ENCODE results near the gene HOXD9.

HOXD9 gene

GRCh38 chr2:176100547-176101140 is 21.9 kb upstream of the HOXD9 start:
- TF ChIP-seq CTCF (IDR thresholded peaks at IDR 0.05; ENCODE audit: insufficient read depth, low read length, missing control alignments): no peak
- no peak overlapping the region for H3K4me3 ChIP-seq (ENCODE audit: low read depth, low read length)
- ChIA-PET POLR2A (no interaction called here), CTCF (no interaction called here)
- DNase-seq (ENCODE audit: low read depth, low spot score): no peak

GRCh38 chr2:176101216-176101830 is 21.2 kb upstream of the HOXD9 start:
- H3K4me3 ChIP-seq (ENCODE audit: low read depth, low read length): no peak overlapping the region
- CTCF ChIA-PET: interaction anchor here (2.1 to 2.3 kb wide), 2 partner anchors 9 to 26 kb away, joined by 6 to 22 read pairs; no protein-coding TSS in a partner anchor
- DNase-seq (ENCODE audit: low read depth, low spot score): no peak
- POLR2A ChIA-PET: no interaction called here
- TF ChIP-seq CTCF (IDR thresholded peaks at IDR 0.05; ENCODE audit: insufficient read depth, low read length, missing control alignments): no peak

- POLR2A ChIA-PET: no interaction called here
- no peak for TF ChIP-seq CTCF (IDR thresholded peaks at IDR 0.05; ENCODE audit: insufficient read depth, low read length, missing control alignments)
- CTCF ChIA-PET: interaction anchor here (1.0 to 2.3 kb wide), 3 partner anchors 9 to 412 kb away, joined by 4 to 22 read pairs (median 6); no protein-coding TSS in a partner anchor
- DNase-seq (ENCODE audit: low read depth, low spot score): no peak
- H3K4me3 ChIP-seq (ENCODE audit: low read depth, low read length): no peak overlapping the region
These were observed 20.7 kb upstream of the HOXD9 start for GRCh38 chr2:176101842-176102241.

- no peak for DNase-seq (ENCODE audit: low read depth, low spot score)
- ChIA-PET POLR2A (no interaction called here), CTCF (interaction anchor here (0.9 to 2.3 kb wide), 7 partner anchors 8 to 1046 kb away, joined by 3 to 22 read pairs (median 5); no protein-coding TSS in a partner anchor)
- H3K4me3 ChIP-seq (ENCODE audit: low read depth, low read length): no peak overlapping the region
- no peak for TF ChIP-seq CTCF (IDR thresholded peaks at IDR 0.05; ENCODE audit: insufficient read depth, low read length, missing control alignments)
These were observed 20.1 kb upstream of the HOXD9 start for GRCh38 chr2:176102309-176102866.

- H3K4me3 ChIP-seq (ENCODE audit: low read depth, low read length): no peak overlapping the region
These were observed 19.3 kb upstream of the HOXD9 start for GRCh38 chr2:176103194-176103593.

More at GRCh38 chr2:176103194-176103593, 19.3 kb upstream of the HOXD9 start:
- ChIA-PET POLR2A (no interaction called here), CTCF (interaction anchor here (0.9 to 2.3 kb wide), 6 partner anchors 8 to 1045 kb away, joined by 3 to 22 read pairs (median 6); no protein-coding TSS in a partner anchor)
- no peak for DNase-seq (ENCODE audit: low read depth, low spot score)
- TF ChIP-seq CTCF (IDR thresholded peaks at IDR 0.05; ENCODE audit: insufficient read depth, low read length, missing control alignments): no peak

Data from AG04449 (cell line).